Measurements from ENCODE around the gene IFITM10.

Gene IFITM10

DNA sequence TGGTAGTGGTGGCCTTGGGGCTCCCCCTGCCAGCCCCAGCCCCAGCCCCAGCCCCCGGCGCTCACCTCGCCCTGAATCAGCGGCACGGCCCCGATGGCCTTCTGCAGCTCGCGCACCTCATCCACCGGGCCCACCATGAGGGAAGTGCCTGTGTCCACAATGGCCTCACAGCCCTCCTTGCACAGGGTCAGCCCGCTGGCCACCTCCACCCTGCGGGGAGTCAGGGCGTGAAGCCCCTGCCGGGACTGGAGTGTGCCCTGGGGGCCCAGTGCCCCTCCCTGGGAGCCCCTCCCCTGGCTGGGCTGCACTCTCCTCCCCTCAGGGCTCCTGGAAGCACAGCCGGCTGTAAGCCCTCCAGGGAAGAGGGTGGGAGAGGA, 3.5 kb upstream of the IFITM10 start:
- POLR2A ChIA-PET = no interaction called here

DNA sequence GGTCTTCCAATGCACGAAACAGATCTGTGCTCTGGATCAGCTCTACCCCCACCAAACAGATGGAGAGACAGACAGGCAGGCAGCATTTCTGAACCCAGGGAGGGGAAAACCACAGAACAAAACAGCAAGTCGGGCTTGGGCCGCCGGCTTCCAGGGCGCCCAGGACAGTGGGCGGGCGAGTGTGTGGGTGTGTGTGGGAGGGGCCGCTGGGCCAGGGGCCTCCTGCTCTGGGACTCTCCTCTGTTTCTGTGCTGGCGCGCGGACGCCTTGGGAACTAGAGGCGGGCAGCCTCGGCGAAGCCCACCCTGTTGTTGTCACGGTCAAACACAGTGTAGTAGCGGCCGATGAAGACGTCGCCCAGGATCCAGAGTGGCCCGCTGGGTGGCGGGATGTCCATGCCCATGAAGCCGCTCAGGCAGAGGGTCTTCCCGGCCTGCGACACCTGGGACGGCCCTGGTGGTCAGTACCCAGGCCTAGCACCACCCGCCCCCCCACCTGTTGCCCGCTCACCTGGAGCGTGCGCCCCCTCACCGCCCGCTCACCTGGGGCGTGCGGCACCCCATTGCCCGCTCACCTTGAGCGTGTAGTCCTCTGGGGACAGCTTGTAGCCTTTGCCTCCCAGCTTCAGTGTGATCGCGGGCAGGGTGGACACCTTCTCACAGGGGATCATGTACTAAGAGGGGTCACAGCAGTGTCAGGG, 3.0 kb upstream of the IFITM10 start:
- ChIA-PET CTCF (no interaction called here), POLR2A (interaction anchor here (1.0 kb wide), 1 partner anchor 10 kb away, joined by 4 read pairs; the partner anchor contains the start of gene CTSD)
- TF ChIP-seq HDGF (IDR thresholded peaks at IDR 0.05; ENCODE audit: borderline replicate concordance) (no peak), ELF4 (IDR thresholded peaks at IDR 0.05) (no peak), SUZ12 (IDR thresholded peaks at IDR 0.05) (no peak), CTBP1 (IDR thresholded peaks at IDR 0.05; ENCODE audit: borderline replicate concordance) (no peak), FOXK2 (IDR thresholded peaks at IDR 0.05) (no peak), FOXM1 (IDR thresholded peaks at IDR 0.05; ENCODE audit: borderline replicate concordance) (no peak), NFRKB (IDR thresholded peaks at IDR 0.05) (no peak), FOXA1 (IDR thresholded peaks at IDR 0.05) (no peak)
- DNase-seq (ENCODE audit: extremely low spot score) = no peak

More for the DNA sequence above, 3.5 kb upstream of the IFITM10 start:
- TF ChIP-seq LEF1 (IDR thresholded peaks at IDR 0.05; ENCODE audit: borderline replicate concordance) (no peak), TARDBP (IDR thresholded peaks at IDR 0.05) (no peak), NFRKB (IDR thresholded peaks at IDR 0.05) (no peak), PKNOX1 (IDR thresholded peaks at IDR 0.05) (no peak), ZNF384 (IDR thresholded peaks at IDR 0.05) (no peak), ARNT (IDR thresholded peaks at IDR 0.05) (no peak), FOXA1 (IDR thresholded peaks at IDR 0.05) (no peak), FOXM1 (IDR thresholded peaks at IDR 0.05; ENCODE audit: borderline replicate concordance) (no peak), BHLHE40 (IDR thresholded peaks at IDR 0.05; ENCODE audit: borderline replicate concordance) (no peak), SUZ12 (IDR thresholded peaks at IDR 0.05) (no peak), ELF4 (IDR thresholded peaks at IDR 0.05) (no peak)
- no peak for DNase-seq (ENCODE audit: extremely low spot score)
- CTCF ChIA-PET = no interaction called here

- CTCF ChIA-PET = no interaction called here
- DNase-seq (ENCODE audit: extremely low spot score) = no peak
- no peak for TF ChIP-seq FOXK2 (IDR thresholded peaks at IDR 0.05)
- no peak for TF ChIP-seq NFRKB (IDR thresholded peaks at IDR 0.05)
- TF ChIP-seq L3MBTL2 (conservative IDR thresholded peaks at IDR 0.05) = no peak
- TF ChIP-seq SUZ12 (IDR thresholded peaks at IDR 0.05) = no peak
- no peak for TF ChIP-seq ELF4 (IDR thresholded peaks at IDR 0.05)
- no peak for TF ChIP-seq LEF1 (IDR thresholded peaks at IDR 0.05; ENCODE audit: borderline replicate concordance)
- no peak for TF ChIP-seq ARNT (IDR thresholded peaks at IDR 0.05)
- TF ChIP-seq PKNOX1 (IDR thresholded peaks at IDR 0.05) = no peak
- TF ChIP-seq ZNF384 (IDR thresholded peaks at IDR 0.05) = no peak
- no peak for TF ChIP-seq BHLHE40 (IDR thresholded peaks at IDR 0.05; ENCODE audit: borderline replicate concordance)
- no peak for TF ChIP-seq TARDBP (IDR thresholded peaks at IDR 0.05)
- TF ChIP-seq SP1 (IDR thresholded peaks at IDR 0.05) = no peak
- no peak for TF ChIP-seq FOXA1 (IDR thresholded peaks at IDR 0.05)
- TF ChIP-seq CTBP1 (IDR thresholded peaks at IDR 0.05; ENCODE audit: borderline replicate concordance) = no peak
- TF ChIP-seq FOXM1 (IDR thresholded peaks at IDR 0.05; ENCODE audit: borderline replicate concordance) = no peak
- POLR2A ChIA-PET = interaction anchor here (1.0 kb wide), 1 partner anchor 11 kb away, joined by 4 read pairs; the partner anchor contains the start of gene CTSD
These were observed 2.5 kb upstream of the IFITM10 start for GRCh38 chr11:1752907-1753228.

- ChIA-PET CTCF (no interaction called here), POLR2A (interaction anchor here (0.7 to 1.0 kb wide), 2 partner anchors 12 to 59 kb away, joined by 3 to 4 read pairs; partner anchors contain the start of gene CTSD)
- TF ChIP-seq FOXK2 (IDR thresholded peaks at IDR 0.05) = no peak
- no peak for DNase-seq (ENCODE audit: extremely low spot score)
These were observed 1.9 kb upstream of the IFITM10 start for GRCh38 chr11:1751999-1752906.

DNA sequence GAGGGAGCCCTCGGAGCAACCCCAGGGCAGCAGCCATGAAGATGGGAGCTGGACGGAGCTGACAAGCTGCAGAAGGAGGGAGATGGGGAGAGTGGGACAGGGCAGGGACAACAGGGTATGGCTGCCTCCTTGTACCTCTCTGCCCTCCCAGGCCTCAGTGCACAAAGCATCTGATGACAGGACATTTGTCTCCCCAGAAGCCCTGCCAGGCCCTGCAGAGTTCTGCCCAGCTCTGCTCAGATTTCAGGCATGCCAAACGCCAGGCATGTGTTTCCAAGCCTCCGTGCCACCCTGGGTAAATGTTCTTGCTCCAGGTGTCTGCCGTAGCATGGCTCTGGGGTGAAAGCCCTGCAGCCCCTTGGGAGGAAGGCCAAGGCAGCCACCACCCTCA, 1.1 kb upstream of the IFITM10 start:
- ChIA-PET CTCF (no interaction called here), POLR2A (interaction anchor here (0.7 kb wide), 1 partner anchor 59 kb away, joined by 3 read pairs; no protein-coding TSS in a partner anchor)
- DNase-seq (ENCODE audit: extremely low spot score) = no peak
- TF ChIP-seq ZNF384 (IDR thresholded peaks at IDR 0.05) (no peak), FOXK2 (IDR thresholded peaks at IDR 0.05) (no peak), TARDBP (IDR thresholded peaks at IDR 0.05) (no peak), FOXA1 (IDR thresholded peaks at IDR 0.05) (no peak), LEF1 (IDR thresholded peaks at IDR 0.05; ENCODE audit: borderline replicate concordance) (no peak), FOXM1 (IDR thresholded peaks at IDR 0.05; ENCODE audit: borderline replicate concordance) (no peak), BHLHE40 (IDR thresholded peaks at IDR 0.05; ENCODE audit: borderline replicate concordance) (no peak), PKNOX1 (IDR thresholded peaks at IDR 0.05) (no peak), SUZ12 (IDR thresholded peaks at IDR 0.05) (no peak), CTBP1 (IDR thresholded peaks at IDR 0.05; ENCODE audit: borderline replicate concordance) (no peak), ARNT (IDR thresholded peaks at IDR 0.05) (no peak), NFRKB (IDR thresholded peaks at IDR 0.05) (no peak)

All from HEK293T (cell line).